HAP-1 (cell line): ENCODE data around the gene RDH11.
A peak's percentile ranks its signal among the peaks of the same experiment; 100 is the strongest.

Experiments used
- DNase-seq, 2 experiments: peaks; one replicate each; pipeline ENCODE4 v3.0.0-alpha.2; 2016 to 2020; ENCODE audit warnings: low spot score in 2 of 2
- H3K27me3 ChIP-seq: fragments of 250-450 bp; sonication (Bioruptor Pico); 2 replicates; pipeline ENCODE4 v1.5.1; 2020; ENCODE audit warnings: low read depth, mild to moderate bottlenecking, moderate library complexity
- H3K36me3 ChIP-seq: fragments of 250-450 bp; sonication (Bioruptor Pico); replicated peaks from 2 replicates; pipeline ENCODE4 v1.5.1; 2020; ENCODE audit warnings: mild to moderate bottlenecking
- H3K4me1 ChIP-seq: fragments of 250-450 bp; sonication (Bioruptor Pico); 2 replicates; pipeline ENCODE4 v1.5.1; 2020; ENCODE audit warnings: mild to moderate bottlenecking
- H3K4me3 ChIP-seq: fragments of 250-450 bp; sonication (Bioruptor Pico); 2 replicates; pipeline ENCODE4 v1.5.1; 2020; ENCODE audit warnings: mild to moderate bottlenecking, moderate library complexity
- H3K9me3 ChIP-seq: fragments of 250-450 bp; sonication (Bioruptor Pico); 2 replicates; pipeline ENCODE4 v1.5.1; 2020; ENCODE audit warnings: mild to moderate bottlenecking, moderate library complexity
- in situ Hi-C: fragments of 300-500 bp; cut with MboI; formaldehyde crosslinking; loops from 3 replicates; pipeline ENCODE4 v1.14.3; 2020; ENCODE audit warnings: low sequenced_read_pairs, inconsistent platforms, mixed read lengths

Gene RDH11

GRCh38 chr14:67690011-67690410 is 5.6 kb downstream of the RDH11 start:
- Histone ChIP-seq H3K9me3 (no peaks in the 10 kb centered on the region), H3K4me1 (peaks cover 11% of the 10 kb centered on the region), H3K27me3 (no peaks in the 10 kb centered on the region), H3K36me3 (peaks cover 69% of the 10 kb centered on the region), H3K4me3 (no peak overlapping the region)
- in situ Hi-C loops = no loop called here
- no peak for DNase-seq

- H3K36me3 ChIP-seq = peaks cover 66% of the 10 kb centered on the region
- no peaks in the 10 kb centered on the region for H3K9me3 ChIP-seq
- H3K4me1 ChIP-seq = peaks cover 5% of the 10 kb centered on the region; the same call in 1 of the 2 replicates
- no peak for DNase-seq
- no peaks in the 10 kb centered on the region for H3K27me3 ChIP-seq
- H3K4me3 ChIP-seq = no peak overlapping the region
- in situ Hi-C loops = no loop called here
Measured at GRCh38 chr14:67683842-67684241, 11.7 kb downstream of the RDH11 start.

GRCh38 chr14:67680941-67681340 is 14.6 kb downstream of the RDH11 start:
- peaks cover 61% of the 10 kb centered on the region for H3K36me3 ChIP-seq
- no peak for DNase-seq
- H3K4me3 ChIP-seq = no peak overlapping the region
- H3K4me1 ChIP-seq = peaks cover 5% of the 10 kb centered on the region; the same call in 1 of the 2 replicates
- no peaks in the 10 kb centered on the region for H3K9me3 ChIP-seq
- no peaks in the 10 kb centered on the region for H3K27me3 ChIP-seq
- in situ Hi-C loops = no loop called here

GRCh38 chr14:67680121-67680602 is 15.4 kb downstream of the RDH11 start:
- no peaks in the 10 kb centered on the region for H3K27me3 ChIP-seq
- in situ Hi-C loops = no loop called here
- H3K4me1 ChIP-seq = peaks cover 5% of the 10 kb centered on the region; the same call in 1 of the 2 replicates
- no peak overlapping the region for H3K4me3 ChIP-seq
- H3K36me3 ChIP-seq = peaks cover 53% of the 10 kb centered on the region
- DNase-seq = no peak
- no peaks in the 10 kb centered on the region for H3K9me3 ChIP-seq

- no peaks in the 10 kb centered on the region for H3K27me3 ChIP-seq
- H3K4me3 ChIP-seq = no peak overlapping the region
- no peak for DNase-seq
- peaks cover 46% of the 10 kb centered on the region for H3K36me3 ChIP-seq
- no peaks in the 10 kb centered on the region; the same call in 1 of the 2 replicates for H3K4me1 ChIP-seq
- no peaks in the 10 kb centered on the region for H3K9me3 ChIP-seq
- in situ Hi-C loops = no loop called here
Measured at GRCh38 chr14:67679006-67679405, 16.6 kb downstream of the RDH11 start.

- Histone ChIP-seq H3K36me3 (peaks cover 20% of the 10 kb centered on the region), H3K9me3 (no peaks in the 10 kb centered on the region), H3K27me3 (no peaks in the 10 kb centered on the region), H3K4me3 (peak overlapping the region; percentile 88), H3K4me1 (peaks cover 7% of the 10 kb centered on the region)
- no peak for DNase-seq
- in situ Hi-C loops = no loop called here
Measured at GRCh38 chr14:67675219-67675582, 20.4 kb downstream of the RDH11 start.

- Histone ChIP-seq H3K4me3 (peak within 1 kb of the TSS; percentile 88), H3K4me1 (peaks cover 7% of the 10 kb centered on the region), H3K36me3 (peaks cover 15% of the 10 kb centered on the region), H3K27me3 (no peaks in the 10 kb centered on the region), H3K9me3 (no peaks in the 10 kb centered on the region)
- in situ Hi-C loops = no loop called here
- DNase-seq = peak; percentile 76 to 86
Measured at GRCh38 chr14:67674480-67675218, 20.9 kb downstream of the RDH11 start, which contains the start of gene VTI1B. VTI1B (minus strand) TSS chr14:67674632; CDS start chr14:67674489, 143 bp downstream.

- Histone ChIP-seq H3K9me3 (no peaks in the 10 kb centered on the region), H3K4me3 (peak overlapping the region; percentile 88), H3K36me3 (peaks cover 14% of the 10 kb centered on the region), H3K4me1 (peaks cover 7% of the 10 kb centered on the region), H3K27me3 (no peaks in the 10 kb centered on the region)
- in situ Hi-C loops = no loop called here
- peak; percentile 74 to 89 for DNase-seq
Measured at GRCh38 chr14:67674139-67674479, 21.5 kb downstream of the RDH11 start.

- Histone ChIP-seq H3K9me3 (no peaks in the 10 kb centered on the region), H3K27me3 (no peaks in the 10 kb centered on the region), H3K4me3 (peak overlapping the region; percentile 88), H3K4me1 (peaks cover 12% of the 10 kb centered on the region), H3K36me3 (peaks cover 11% of the 10 kb centered on the region)
- in situ Hi-C loops = no loop called here
- DNase-seq = no peak
Measured at GRCh38 chr14:67673451-67673850, 22.1 kb downstream of the RDH11 start.

- Histone ChIP-seq H3K4me1 (peaks cover 17% of the 10 kb centered on the region), H3K4me3 (no peak overlapping the region), H3K9me3 (no peaks in the 10 kb centered on the region), H3K27me3 (no peaks in the 10 kb centered on the region), H3K36me3 (no peaks in the 10 kb centered on the region)
- DNase-seq = peak; percentile 68 to 76
- in situ Hi-C loops = no loop called here
Measured at GRCh38 chr14:67668559-67668958, 27.0 kb downstream of the RDH11 start.

- in situ Hi-C loops = no loop called here
- Histone ChIP-seq H3K4me1 (peaks cover 12% of the 10 kb centered on the region), H3K9me3 (no peaks in the 10 kb centered on the region), H3K4me3 (no peak overlapping the region), H3K36me3 (no peaks in the 10 kb centered on the region), H3K27me3 (no peaks in the 10 kb centered on the region)
- DNase-seq = peak; percentile 41 to 66
Measured at GRCh38 chr14:67666750-67667449, 28.7 kb downstream of the RDH11 start.

- DNase-seq = no peak
- H3K9me3 ChIP-seq = no peaks in the 10 kb centered on the region
- H3K36me3 ChIP-seq = no peaks in the 10 kb centered on the region
- peaks cover 12% of the 10 kb centered on the region for H3K4me1 ChIP-seq
- H3K27me3 ChIP-seq = no peaks in the 10 kb centered on the region
- H3K4me3 ChIP-seq = no peak overlapping the region
- in situ Hi-C loops = no loop called here
Measured at GRCh38 chr14:67665868-67666267, 29.7 kb downstream of the RDH11 start.

- DNase-seq = no peak
- Histone ChIP-seq H3K27me3 (no peaks in the 10 kb centered on the region), H3K36me3 (peaks cover 6% of the 10 kb centered on the region), H3K9me3 (no peaks in the 10 kb centered on the region), H3K4me3 (no peak overlapping the region), H3K4me1 (peaks cover 7% of the 10 kb centered on the region)
- in situ Hi-C loops = no loop called here
Measured at GRCh38 chr14:67663633-67664032, 31.9 kb downstream of the RDH11 start.

- Histone ChIP-seq H3K4me1 (no peaks in the 10 kb centered on the region), H3K9me3 (no peaks in the 10 kb centered on the region), H3K27me3 (no peaks in the 10 kb centered on the region), H3K36me3 (peaks cover 76% of the 10 kb centered on the region), H3K4me3 (no peak overlapping the region)
- in situ Hi-C loops = no loop called here
- no peak for DNase-seq
Measured at GRCh38 chr14:67653651-67654280, 41.8 kb downstream of the RDH11 start.
